ENCODE data around the gene ISY1.
"Not testable (repeated sequence)": the region's sequence is repeated elsewhere in the genome, so short reads cannot be mapped to it uniquely, and the experiment has no call there.

Gene ISY1

DNA sequence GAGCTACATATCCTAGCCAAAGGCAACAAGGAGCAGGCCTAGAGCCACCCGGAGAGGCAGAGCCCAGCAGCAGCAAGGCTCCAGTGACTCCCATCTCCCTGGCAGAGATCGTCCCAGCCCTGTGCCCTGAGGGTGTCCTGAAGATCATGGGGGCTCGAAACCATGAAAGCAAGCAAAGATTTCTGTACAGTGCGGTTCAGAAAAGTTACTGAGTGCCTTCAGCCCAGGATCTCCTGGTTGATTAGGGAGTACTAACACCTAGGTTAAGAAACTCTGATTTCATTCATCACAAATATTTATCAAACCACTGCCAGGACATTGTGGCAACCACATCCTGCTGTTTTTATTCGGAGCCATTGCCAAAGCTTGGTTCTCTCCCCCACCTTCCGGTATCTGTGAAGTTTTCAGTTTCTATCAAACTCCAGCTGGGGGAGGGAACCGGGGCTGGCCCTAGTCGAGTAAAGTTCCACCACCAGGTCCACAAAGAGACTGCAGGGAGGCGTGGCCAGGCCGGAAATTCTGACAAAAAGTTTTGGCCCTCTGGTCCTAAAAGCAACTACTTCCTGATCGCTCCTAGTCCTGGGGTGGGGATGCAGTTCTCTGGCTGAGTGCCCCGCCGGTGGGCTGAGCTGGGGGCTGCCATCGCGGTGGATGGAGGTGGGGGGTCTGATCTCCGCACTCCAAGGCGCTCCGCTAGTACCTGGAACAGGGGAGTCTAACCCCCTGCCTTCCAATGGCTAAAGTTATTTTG is 40.4 kb downstream of the ISY1 start:
- peak; percentile 77 for DNase-seq (ENCODE audit: low read depth)

DNA sequence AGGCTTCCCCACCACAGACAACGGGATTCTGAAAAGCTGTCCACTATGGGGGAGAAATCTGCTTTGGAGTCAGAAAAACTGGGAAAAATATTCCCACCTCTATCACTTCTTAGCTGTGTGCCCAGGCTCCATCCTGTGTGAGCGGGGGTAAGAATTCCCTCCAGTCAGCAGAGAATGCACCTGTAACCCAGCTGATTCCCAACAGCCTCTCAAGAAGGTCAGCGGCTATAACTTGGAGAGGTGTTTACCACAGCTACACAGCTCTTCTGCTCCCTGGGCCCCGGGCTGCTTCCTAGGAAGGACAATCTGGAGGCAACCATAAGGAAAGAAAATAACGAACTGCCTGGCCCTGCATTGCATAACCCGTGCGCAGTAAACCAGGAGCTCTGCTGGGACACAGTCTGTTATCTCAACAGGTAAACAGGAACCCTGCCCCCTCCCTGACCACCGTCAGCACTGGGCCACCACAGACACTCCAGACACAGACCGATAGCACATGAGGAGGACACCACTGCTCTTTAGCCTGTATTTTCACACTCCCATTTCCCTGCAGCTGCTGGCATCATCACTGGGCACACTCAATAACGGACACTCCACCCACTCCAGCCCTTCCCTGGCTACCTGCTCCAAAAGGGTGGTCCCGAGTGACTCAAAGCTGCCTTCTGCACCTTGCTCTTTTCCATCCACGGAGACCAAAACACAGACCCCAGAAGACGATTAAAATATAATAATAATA is 41.3 kb downstream of the ISY1 start:
- no peak for DNase-seq (ENCODE audit: low read depth)

DNA sequence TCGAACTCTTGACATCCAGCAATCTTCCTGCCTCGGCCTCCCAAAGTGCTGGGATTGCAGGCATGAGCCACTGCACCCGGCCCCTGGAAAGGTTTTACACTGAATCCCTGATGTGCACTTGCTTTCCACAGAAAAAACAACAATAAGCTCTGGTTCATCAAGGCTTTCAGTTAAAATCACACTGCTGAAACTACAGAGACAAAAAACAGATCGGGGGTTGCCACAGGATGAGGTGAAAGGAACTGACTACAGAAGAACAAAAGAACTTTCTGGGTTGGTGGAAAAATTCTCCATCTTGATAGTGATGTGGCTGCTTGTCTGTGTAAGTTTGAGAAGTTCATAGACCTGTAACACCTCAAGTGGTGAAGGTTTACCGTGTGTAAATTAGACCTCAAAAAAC is 42.1 kb downstream of the ISY1 start:
- DNase-seq (ENCODE audit: low read depth) = no peak

DNA sequence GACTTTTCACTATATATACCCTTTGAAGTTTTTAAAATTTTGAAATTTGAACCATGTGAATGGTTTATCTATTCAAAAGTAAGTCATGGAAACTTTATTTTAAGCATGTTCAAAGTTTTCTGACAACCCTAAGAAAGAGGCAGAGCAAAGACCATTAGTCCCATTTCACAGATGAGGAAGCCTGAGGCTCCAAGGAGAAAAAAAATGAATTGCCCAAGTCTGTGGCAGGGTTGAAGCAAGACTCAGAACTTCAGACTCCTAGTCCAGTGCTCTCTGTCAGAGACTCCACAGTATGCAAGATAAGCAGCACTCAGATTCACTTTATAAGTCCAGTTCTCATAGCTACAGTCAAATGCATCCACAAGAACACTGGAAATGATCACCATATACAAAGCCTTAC is 43.7 kb downstream of the ISY1 start:
- DNase-seq (ENCODE audit: low read depth) = no peak

DNA sequence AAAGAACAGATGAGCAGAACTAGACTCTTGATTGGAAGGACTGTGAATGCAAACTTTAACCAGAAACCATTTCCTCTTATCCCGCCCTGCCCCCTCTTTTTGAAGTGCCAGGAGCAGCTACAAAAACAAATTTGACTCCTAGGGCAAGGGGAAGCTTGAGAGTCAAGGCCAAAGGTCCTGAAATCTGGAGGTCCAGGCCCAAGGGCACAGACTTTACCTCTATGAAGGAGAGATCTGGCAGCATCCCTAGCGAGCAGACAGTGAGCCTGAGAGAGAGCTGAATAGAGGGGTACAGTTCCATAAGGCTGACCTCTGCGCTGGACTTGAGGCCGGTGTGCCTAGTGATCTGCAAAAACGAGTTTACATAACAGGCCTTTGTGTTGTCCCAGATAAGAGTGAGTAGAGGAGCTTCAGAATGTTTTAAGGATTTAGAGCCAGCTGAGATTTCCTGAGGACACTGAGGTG is 44.3 kb downstream of the ISY1 start:
- DNase-seq (ENCODE audit: low read depth) = no peak

DNA sequence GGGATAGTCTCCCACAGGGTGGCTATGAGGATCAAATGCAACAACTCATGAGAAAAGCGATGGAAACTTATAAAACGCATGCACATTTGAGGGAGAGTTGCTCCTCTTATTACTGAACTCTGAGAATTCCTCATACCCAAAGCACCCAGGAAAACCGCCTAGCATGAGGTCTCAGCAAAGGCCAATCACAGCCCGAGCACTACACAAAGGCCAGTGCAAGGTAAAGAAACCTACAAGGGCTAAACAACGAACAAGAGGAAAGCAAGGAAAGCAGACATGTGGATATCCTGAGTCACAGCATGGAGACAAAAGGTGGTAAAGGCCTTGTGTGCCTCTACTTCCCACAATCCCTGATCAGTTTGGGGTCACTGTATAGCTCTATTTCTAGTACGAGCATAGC is 46.4 kb downstream of the ISY1 start:
- DNase-seq (ENCODE audit: low read depth) = no peak

DNA sequence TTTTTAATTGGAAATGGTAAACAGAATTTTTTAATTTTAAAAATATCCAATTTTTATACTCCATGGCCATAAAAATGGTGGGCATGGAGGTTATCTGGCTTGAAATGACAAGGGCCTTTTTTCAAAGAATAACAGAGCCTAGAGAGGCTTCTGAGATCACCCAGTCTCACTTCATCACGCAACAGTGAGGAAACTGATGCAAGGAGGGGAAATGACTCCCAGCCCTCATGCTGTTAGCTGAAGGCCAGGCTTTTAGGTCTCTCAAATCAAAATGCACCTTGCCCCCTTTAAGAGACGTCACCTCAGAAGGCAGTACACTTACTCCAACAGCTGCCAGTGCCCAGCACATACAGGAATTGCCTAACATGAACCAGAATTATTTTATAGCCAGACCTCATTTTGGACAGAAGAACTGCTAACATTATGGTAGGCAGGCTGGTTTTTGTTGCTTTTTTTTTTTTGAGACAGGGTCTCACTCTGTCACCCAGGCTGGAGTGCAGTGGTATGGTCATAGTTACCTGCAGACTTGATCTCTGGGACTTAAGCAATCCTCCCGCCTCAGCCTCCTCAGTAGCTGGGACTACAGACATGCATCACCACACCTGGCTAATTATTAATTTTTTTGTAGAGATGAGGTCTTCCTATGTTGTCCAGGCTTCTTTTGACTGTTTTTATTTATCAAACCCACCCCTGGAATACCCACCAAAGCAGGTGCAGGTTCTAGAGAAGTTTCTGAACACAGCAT is 48.4 kb downstream of the ISY1 start:
- DNase-seq (ENCODE audit: low read depth) = no peak

DNA sequence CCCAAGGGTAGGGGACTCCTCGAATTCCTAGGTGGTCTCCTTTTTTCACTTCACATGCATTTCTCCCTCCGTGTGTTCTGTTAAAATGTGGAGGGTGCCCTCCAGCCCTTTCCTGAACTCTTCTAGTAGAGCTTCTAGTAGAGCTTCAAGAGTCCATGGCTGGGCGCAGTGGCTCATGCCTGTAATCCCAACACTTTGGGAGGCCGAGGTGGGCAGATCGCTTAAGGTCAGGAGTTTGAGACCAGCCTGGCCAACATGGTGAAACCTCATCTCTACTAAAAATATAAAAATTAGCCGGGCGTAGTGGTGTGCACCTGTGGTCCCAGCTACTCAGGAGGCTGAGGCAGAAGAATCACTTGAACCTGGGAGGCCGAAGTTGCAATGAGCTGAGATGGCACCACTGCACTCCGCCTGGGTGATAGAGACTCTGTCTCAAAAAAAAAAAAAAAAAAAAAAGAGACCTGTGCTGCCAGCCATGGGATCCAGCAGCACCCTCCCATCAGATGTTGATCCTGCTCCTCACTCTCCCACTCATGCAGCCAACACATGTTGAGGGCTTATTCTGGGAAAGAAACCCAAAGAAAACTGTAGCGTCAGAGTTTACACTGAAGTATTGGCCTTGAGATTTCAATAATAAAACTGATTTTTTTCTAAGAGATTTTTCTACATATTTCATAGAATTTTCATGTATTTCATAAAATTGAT is 49.6 kb downstream of the ISY1 start:
- DNase-seq (ENCODE audit: low read depth) = not testable (repeated sequence)

DNA sequence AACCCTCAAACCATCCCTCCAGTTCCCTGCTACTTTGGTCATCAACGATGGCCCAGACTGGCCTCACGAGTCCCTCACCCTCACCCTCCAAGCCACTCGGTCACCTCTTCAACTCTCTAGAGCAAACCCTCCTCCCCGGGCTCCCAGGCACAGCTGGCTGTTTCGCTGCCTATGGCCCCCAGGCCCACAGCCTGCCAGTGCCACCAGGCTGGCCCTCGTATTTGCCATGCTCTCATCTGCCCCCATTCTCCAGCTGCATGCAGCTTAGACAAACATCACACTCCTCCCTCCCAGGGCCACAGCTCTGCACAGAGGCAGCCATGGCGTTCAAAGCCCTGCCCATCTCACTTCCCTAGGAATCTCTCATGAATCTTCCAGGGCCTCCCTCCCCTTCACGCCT is 53.1 kb downstream of the ISY1 start:
- DNase-seq (ENCODE audit: low read depth) = no peak

DNA sequence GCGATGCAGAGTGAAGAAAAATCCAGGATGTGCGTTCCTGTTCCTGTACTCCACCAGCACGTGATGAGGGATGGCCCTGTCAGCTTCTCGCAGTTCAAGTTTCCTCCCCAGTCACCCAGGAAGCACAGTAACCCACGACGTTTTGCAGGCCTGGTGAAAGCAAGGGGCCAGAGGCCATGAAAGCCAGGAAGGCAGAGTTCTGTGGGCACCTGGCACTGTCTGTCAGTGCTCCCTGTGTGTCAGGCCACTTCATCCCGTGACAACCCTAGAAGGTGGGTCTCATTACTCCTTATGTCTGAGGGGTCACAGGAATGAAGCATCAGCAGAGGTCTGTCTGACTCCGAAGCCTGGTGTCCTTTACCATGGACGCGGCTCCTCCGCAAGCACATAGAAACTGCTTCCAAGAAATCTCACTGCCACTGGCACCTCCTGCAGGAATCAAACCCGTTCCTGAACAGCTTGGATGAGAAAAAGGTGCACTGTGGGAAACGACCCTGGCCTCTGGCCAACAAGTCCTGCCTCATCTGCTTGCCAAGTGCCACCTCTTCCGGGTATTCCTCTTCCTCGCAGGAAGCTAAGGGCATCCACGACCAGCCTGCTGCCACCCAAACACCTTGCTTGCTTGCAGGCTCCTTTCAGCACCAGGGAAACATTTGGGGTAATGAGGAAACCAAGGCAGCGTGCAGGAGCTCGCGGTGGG is 53.8 kb downstream of the ISY1 start:
- no peak for DNase-seq (ENCODE audit: low read depth)

DNA sequence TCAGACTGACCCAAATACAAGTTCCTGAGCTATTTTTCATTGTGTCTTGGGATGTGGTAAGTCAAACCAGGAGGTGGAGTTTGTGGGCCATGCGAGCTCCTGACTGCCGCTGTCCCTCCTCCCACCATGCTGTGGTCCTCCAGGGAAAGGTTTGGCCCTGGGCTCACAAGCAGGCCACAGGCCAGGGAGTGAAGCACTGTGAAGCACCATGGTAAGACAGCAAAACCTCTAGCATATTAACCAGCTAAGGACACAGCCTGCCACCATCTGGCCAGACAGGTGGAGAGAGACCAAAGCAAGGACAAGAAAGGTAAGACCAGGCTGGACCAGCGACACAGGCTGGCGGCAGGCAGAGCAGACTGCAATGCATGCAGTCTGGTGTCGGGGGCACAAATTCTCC is 54.5 kb downstream of the ISY1 start:
- DNase-seq (ENCODE audit: low read depth) = no peak

DNA sequence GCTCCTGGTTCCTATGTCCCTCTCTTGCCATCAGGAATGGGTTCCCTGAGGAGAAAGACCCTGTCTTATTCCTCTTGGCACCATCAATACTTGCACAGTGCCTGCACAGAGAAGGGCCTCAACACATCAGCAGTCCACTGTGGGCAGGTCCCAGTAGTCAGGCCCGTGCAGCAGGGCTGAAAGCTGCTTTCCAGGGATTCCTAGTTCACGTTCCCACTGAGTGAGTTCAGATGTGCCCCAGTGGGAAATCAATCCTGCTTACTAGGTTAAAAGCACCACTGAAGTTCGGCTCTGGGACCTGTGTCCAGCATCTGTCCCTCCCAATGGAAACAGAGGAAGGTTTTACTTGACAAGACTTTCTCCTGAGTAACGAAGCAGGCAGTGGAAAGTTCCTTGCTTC is 55.0 kb downstream of the ISY1 start:
- no peak for DNase-seq (ENCODE audit: low read depth)

DNA sequence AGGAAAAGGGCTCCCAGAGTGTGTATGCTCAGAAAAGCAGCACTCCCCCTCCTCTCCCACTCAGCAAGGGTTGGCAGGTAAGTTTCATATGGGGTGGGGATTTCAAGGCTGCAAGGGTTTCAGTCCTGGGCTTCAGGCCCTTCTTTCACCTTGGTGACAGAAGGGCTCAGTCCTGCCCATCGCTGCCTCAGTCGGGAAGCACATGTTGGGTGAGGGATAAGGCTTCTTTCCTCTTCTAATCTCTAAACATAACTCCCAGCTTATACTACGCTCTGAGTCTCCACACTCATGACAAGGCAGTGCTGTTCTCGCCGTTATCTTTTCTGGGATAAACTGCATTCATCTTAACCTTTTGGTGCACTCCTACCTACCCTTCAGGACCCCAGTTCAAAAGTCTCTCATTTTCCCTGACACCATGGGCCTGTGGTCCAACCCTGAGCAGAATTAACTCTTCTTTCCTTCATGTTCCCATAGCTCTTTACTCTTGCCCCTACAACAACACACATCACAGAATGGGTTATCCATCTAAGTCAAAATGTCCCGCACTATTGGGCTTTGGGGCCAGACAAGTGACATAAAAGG is 56.3 kb downstream of the ISY1 start:
- DNase-seq (ENCODE audit: low read depth) = no peak

DNA sequence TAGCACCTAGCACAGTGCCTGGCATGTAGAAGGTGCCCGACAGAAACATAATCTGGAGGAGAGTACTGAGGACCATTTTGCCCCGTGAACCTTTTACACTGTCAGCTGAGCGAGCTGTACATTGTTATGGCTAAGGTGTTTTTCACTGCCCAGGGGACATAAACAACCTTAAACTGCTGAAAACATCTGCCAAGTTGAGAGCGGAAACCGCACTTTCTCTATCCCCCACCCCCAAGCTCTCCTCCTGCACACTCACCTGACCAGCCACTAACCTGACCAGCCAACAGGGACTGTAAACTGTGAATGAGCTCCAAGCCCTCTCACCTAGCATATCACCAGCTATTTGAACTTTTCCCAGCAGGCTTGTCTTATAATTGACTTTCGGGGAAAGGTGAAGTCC is 56.8 kb downstream of the ISY1 start:
- no peak for DNase-seq (ENCODE audit: low read depth)

DNA sequence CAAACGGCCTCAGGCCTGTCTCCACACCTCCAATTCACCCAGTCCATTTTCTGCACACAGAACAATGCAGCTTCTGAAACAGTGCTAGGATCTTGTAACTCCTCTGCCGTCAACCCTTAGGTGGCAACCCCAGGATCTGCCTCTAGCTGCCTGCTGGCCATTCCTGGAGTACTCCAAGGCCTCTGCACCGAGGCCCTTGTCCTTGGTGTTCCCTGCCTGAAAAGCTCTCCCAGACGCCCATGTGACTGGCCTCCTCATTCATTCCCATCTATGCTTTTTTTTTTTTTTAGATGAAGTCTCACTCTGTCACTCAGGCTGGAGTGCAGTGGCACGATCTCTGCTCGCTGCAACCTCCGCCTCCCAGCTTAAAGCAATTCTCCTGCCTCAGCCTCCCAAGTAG is 57.6 kb downstream of the ISY1 start:
- DNase-seq (ENCODE audit: low read depth) = no peak

DNA sequence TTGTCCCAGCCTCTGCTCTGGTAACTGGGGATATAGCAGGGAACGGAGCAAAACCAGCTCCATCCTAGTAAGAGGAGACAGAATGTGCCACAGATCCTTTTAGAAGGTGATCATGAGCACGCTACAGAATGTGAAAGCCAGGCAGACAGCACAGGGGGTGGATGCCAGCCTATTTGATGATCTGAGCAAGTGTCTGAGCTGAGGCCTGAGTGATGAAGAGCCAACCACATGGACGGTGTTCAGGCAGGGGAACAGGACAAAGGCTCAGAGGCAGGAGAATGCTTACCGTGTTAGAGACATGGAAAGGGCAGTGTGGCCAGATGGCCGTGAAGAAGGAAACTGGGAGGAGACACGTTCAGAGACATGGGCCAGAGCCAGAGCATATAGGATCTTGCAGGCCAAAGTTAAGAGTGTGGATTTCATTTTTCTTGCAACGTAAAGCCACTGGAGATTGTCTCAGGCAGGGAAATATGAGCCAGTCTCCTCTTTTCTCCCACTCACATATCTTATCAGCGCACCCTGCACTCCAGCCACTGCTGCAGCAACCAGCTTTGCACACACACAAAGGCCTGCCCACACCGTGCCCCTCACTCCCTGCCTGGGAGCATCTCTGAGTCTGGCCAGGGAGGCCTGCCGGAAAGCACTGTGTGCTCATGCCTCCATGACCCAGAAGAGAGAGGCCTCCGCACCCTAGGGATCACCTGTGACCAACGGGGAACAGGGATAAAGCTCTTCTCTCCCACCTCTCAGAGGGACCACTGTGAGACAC is 59.3 kb downstream of the ISY1 start:
- DNase-seq (ENCODE audit: low read depth) = no peak

DNA sequence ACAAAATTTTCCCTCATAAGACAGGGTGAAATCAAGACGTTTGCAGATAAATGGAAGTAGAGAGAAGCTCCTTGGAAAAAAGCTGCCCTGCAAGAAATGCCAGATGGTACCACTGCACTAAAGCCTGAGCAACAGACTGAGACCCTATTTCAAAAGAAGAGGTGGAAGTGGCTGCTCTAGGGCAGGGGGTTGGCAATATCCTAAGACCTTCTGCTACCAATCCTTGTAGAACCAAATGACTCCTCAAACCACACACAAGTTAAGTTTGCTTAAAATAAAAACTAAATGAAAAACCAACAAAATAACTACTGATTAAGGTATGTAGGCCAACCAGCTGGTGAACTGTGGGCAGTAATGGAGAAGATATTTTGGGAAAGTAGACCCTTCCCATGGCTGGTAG is 60.6 kb downstream of the ISY1 start:
- DNase-seq (ENCODE audit: low read depth) = no peak

DNA sequence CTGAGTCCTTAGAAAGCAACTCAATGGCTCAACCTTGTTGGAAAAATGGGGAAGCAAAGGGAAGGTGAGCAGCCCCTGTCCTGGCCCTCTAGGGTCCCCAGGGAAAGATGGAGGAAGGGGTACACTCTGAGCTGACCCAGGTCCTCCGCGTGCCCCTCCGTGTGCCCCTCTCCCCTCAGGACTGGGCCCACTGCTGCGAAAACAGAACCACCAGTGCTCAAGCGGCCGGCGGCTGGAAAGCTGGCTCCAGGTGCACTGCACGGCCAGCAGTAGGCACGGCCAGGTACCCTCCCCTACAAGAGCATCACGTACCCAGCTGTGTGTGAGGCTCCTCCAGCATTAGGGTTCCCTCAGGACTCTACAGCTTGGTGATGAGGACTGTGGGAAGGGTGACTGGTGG is 65.6 kb downstream of the ISY1 start:
- no peak for DNase-seq (ENCODE audit: low read depth)

DNA sequence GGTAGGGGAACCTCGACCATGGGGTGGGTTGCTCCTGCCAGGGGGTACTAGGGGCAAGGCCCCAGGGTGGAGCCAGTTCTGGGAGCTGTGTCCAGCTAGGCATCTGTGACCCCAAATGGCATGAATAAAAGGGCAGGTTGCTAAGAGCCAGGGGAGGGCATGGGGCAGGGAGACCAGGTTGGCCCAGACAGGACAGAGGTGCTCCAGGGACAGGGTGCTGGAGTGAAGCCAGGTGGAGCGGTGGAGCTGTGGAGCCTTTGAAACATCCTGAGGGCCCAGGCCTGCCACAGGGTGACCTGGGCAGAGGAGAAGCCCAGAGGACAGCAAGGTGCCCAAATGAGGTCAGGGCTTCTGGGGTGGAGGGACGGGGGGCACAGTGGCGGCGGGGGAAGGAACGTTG is 72.6 kb downstream of the ISY1 start:
- DNase-seq (ENCODE audit: low read depth) = not testable (repeated sequence)

DNA sequence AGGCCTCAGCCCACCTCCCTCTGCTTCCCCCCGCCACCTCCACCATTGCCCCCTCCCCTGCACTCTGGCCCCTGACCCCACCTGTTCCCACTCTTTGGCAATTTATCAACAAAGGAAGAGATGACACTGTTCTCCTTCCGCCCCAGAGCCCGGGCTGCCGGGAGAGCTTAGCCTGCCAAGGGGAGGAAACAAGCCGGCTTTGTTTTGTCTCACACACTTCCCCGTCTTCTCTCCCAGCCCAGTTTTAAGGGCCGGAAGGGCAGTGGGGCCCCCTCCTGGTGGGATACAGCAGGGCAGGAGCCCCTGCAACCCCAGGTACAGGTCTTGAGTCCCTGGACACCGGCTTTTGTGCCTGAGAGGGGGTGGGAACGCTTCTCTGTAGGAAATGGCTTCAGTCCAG is 73.0 kb downstream of the ISY1 start:
- not testable (repeated sequence) for DNase-seq (ENCODE audit: low read depth)
